ENCODE results near the gene BUD31.
"Not testable (repeated sequence)": the region's sequence is repeated elsewhere in the genome, so short reads cannot be mapped to it uniquely, and the experiment has no call there.

BUD31 gene

GRCh38 chr7:99396418-99397296, 12.1 kb upstream of the BUD31 start:
- no peak for DNase-seq

- no peak for DNase-seq
Measured at GRCh38 chr7:99397297-99397983, 11.3 kb upstream of the BUD31 start.

DNA sequence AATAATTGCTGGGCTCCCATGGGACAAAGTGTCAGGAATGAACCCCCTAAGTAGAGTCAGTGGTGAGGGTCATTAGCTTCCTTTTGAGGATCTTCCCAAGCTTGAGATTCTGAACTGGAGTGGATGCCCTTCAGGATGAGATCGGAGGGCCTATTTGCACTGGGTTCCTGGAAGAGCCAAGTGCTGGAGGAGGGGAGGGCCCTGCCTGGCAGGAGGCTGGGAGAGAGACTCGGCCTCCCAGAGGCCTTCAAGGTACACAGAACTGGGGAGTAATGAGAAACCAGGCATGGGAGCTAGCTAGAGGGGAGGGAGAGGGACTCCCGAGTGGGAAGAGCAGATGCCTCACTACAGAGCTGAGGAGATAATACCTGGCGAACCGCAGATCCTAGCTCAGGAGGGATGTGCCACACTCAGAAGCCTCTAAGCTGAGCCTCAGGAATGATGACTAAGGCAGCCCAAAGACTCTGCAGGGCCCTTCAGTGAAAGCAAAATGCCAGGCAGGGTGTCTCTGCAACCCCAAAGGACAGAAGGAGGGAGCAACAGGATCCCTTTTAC, 9.8 kb upstream of the BUD31 start:
- DNase-seq, result no peak

- no peak for DNase-seq
Measured at GRCh38 chr7:99399597-99399996, 9.2 kb upstream of the BUD31 start.

DNA sequence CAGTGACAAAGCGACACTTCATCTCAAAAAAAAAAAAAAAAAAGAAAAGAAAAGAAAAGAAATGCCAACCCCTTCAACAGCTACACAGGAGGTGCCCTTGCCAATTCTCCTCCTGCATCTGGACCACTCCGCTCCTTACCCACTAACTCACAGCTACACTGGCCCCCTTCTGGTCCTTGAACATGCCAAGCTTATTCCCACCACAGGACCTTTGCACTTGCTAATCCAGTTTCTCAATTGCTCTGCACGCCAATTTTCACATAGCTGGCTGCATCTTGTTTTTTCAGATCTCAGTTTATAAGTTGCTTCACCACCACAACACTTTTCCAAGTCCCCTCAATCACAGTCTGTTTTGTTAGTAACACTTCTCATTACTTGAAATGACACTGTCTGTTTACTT, 5.9 kb upstream of the BUD31 start:
- no peak for DNase-seq

DNA sequence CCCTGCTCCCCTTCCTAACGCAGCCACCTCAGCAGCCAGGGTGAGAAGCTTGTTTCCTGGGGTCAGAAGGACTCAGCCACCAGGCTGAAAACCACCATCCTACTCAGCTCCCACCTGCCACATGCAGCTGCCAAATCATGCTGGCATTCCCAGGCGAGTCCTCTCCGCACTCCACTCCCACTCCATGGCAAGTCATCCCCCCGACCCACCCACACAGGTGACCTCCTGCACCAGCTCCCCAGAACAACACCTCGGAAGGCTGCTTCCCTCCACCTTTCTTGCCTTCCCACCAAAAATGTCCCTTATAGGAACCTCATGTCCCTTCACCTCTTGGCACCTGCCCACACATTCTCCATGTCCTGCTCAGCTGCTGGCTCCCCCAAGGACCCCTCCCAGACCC, 5.0 kb upstream of the BUD31 start:
- no peak for DNase-seq

DNA sequence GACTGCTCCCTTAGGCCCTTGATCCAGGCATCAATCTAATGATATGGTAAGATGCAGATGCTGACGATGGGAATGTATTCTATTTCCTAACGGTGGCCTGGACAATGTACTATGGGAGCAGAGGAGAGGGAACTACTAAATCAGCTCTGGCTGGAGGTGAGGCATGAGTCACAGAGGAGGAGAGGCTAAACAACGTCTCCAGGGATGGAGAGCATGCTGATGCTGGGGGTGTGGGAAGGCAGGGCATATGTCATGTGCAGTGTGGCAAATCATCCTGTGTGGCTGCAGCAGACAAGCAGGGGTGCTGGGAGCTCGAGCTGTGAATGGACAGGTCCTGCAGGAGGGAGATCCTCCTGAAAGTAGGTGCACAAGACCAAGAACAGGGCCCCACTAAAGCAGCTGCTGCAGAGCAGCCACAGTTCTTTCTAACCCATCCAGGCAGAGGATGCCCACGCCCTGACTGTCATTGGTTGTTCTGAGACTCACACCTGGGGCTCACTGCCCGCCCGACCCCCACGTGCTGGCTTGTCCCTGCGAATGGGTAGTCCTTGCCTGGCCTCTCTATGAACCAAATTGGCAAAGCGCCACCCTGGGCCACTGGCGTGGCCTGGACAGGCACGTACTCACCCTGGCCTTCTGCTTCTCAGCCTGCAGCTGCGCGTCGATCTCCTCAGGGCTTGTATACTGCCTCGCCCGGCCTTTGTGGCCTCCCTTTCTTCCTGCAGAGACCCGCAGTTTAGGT, 4.4 kb upstream of the BUD31 start:
- DNase-seq, result no peak

DNA sequence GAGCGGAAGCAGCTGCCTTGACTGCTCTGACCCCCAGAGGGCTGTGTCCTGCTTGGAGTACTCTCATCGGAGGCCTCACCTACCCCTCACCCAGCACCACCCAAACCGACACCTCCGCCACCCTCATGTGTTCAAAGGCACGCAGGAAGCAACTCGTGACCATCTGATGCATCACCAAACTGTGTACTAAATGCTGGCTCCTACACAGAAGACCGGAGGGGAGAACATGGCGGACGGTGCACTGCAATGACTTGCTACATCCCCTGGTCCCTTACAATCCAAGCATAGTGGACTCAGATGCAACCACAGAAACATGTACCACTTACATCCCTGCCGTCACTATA, 3.8 kb upstream of the BUD31 start:
- no peak for DNase-seq

DNA sequence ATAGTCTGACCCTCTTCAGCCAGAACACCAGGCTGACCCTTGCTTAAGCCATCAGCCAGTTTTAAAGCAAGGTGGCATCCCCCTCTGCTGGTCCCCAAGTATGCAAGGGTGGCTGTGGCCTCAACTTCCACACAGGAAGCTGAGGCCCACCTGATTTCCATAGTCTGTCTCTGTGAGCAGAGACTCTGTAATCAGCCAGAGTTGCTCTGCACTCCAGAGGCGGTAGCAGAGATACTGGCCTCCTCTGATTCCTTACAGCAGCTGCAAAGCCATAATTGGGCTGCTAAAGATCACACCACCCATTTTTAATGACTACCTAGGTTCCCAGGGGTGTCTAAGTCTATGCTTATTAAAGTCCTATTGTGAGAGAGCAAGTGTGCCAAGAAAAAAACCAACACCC, 2.2 kb upstream of the BUD31 start:
- DNase-seq, result no peak

DNA sequence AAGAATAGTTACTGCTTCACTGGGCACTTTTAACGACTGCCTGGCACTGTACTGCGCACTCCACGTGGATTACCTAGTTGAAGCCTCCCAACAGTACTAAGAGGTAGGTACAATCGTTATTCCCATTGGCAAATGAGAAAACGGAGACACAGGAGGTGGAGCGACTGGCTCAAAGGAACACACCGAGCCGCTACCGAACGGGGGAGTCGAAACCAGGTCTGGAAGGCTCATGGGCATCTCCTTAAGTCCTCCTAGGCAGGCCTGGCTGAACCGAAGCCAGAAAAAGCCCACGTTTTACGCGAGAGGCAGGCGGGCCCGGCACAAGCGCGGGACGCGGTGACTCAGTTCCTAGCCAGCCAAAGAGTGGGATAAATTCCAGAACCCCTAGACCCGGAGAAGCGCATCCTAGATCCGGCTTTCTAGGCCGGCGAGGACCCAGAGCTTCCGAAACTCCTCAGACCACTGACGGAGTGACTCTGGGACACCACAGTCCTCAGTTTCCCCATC, 844 bp upstream of the BUD31 start:
- no peak for DNase-seq

DNA sequence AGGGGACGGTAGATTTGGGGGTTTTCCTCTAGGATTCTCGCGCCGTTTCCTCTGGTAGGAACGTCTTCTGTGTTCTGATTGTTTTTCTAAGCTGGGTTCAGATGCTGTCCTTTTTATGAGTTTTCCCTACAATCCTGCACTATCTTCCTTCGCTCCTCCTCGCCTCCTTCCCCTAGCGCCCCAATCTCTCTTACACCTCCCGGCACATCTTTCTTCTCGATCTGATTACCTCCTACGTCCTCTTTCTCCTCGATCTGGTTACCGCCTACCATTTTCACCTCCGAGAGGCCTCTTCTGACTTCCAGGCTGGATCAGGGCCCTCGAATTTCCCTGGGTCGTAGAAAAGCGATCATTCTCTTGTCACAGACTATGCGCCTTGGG, 413 bp downstream of the BUD31 start:
- DNase-seq, result no peak

- DNase-seq, result no peak
Measured at GRCh38 chr7:99409806-99410205, 1.0 kb downstream of the BUD31 start.

DNA sequence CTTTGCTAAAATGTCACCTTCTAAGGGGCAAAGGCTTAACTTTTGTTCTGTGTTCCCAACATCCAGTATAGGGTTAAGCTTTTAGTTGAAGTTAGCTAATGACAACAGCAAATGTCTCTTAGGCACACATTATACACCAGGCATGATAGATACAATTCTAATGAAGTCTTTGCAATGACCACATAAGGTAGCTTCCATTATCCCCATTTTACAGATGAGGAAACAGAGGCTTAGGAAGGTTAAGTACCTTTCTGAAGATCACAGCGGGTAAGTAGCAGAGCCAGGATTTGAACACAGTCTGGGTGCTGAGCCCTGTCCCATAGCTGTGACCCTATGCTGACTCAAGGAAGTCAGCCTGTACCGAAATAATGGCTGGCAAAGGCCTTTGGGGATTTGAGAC, 1.9 kb downstream of the BUD31 start:
- DNase-seq, result no peak

DNA sequence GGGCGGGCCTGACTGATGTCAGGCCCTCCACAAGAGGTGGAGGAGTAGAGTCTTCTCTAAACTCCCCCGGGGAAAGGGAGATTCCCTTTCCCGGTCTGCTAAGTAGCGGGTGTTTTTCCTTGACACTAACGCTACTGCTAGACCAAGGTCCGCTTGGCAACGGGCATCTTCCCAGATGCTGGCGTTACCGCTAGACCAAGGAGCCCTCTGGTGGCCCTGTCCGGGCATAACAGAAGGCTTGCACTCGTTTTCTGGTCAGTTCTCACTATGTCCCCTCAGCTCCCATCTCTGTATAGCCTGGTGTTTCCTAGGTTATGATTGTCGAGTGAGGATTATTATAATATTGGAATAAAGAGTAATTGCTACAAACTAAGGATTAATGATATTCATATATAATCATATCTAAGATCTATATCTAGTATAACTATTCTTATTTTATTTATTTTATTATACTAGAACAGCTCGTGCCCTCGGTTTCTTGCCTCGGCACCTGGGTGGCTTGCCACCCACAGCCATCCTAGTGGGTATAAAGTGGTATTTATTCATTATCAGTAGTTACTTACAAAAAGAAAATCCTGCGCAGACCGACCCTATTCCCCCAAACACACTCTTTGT, 6.9 kb downstream of the BUD31 start:
- DNase-seq, result not testable (repeated sequence)

DNA sequence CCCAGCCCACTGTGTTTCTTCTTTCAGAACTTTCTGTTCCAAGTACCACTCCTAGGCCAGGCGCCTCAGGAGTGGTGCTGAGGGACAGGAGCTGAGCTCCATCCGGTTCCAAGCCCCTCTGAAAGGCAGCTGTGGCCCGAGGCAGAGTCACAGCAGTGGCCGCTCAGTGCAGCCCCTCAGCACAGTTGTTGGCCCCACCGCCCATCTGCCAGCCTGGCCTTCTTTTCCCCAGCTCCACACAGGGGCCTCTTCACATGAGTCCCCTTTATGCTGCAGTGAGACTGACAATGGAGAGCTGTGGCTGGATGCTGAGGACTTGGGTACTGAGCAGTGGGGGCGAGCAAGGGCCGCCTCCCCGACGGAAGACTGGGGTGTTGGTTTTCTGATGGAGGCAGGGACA, 9.5 kb downstream of the BUD31 start:
- DNase-seq, result no peak

- DNase-seq, result no peak
Measured at GRCh38 chr7:99419323-99420021, 10.7 kb downstream of the BUD31 start.

DNA sequence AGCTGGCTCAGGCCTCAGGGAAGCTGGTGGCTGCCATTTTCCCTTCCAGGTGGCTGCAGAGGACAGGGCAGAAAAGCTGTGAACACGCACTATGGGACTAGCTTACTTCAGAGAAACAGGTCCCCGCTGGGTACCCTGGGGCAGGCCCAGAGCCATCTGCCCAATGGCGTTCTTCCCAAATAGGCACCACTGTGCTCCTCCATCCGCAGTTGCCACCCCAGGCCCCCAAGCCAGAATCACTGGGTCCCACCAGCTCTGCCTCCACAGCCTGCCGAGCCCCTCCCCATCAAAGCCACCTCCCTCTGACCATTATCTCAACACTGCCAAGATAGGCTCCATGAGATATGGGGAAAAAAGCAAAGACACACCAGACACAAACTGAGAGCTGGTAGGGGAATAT, 11.4 kb downstream of the BUD31 start:
- no peak for DNase-seq

DNA sequence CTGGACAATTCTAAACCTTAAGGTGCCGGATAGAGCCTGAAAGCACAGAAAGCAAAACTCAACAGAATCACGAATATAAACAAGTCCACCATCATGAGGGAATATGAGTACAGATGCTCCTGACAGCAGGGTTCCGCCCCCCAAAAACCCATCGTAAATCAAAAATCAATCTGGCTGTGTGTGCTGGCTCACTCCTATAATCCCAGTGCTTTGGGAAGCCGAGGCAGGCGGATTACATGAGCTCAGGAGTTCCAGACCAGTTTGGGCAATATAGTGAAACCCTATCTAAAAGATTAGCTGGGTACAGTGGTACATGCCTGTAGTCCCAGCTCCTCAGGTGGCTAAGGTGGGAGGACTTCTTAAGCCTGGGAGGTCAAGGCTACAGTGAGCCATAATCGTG, 12.2 kb downstream of the BUD31 start:
- DNase-seq, result no peak

DNA sequence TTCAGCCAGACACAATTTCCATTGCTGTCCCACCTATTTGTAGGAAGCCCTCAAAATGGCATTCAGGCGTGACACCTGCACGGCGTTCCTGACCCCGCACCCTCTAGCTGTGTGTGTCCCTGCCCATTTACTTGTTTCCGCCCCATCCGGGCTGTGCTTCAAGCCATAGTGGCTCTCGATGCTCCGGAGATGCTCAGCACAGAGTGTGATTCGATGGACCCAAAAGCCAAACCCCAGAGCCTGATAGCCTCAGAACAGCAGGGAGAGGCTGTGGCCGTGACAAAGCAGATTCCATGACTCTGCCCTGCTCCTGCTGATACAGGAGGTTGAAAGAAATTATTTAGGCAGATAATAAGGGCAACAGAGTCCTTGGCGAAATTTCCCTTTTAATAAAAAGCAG, 13.4 kb downstream of the BUD31 start:
- no peak for DNase-seq

- DNase-seq, result no peak
Measured at GRCh38 chr7:99422625-99423024, 13.9 kb downstream of the BUD31 start.

DNA sequence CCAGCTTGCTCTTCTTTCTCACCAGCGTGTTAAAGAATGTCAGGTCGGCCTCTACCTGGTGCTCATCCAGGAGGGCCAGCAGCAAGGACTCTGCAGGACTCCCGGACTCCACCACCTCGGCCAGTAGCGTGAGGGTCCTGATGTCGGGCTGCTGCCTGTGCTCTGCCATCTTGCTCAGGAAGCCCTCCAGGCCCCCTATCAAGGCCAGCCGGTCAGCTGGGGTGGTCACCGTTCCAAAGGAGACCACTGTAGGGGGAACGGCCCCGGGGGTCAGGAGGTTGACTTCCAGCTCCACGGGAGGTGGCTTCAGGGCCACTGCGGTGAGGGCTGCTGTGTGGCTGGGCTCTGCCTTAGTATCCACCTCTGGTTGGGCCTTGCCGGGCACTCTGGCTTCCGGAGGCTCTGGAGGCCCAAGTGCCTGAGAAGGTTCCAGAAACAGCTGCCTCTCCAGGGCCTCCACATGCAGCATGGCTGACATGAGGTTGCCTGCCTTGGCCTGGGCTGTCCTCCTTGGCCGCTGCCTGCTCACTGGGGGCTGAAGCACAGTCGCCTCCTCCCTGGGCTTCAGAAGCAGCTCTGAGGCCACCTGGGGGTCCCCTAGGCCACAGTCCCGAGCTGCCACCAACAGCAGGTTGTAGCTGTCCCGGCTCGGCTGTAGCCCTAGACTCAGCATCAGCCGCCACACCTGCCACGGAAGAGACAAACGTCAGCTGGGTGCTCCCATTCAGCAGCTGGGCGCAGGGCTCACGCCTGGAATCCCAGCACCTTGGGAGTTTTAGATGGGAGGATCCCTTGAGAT, 16.4 kb downstream of the BUD31 start:
- DNase-seq, result no peak
